DND-41 (cell line): ENCODE measurements around the gene SURF6.

Experiments used
- CTCF ChIP-seq: IDR thresholded peaks from 2 replicates; pipeline ENCODE4 v1.5.1; 2012; ENCODE audit warnings: borderline replicate concordance, low read length, moderate library complexity, mild to moderate bottlenecking; ENCODE audit not compliant: poor library complexity, severe bottlenecking; ENCODE audit errors: extremely low read depth
- EZH2 ChIP-seq: IDR thresholded peaks from 3 replicates; pipeline ENCODE4 v1.6.1; 2012; ENCODE audit warnings: borderline replicate concordance, low read depth, mild to moderate bottlenecking, moderate library complexity, low read length, inconsistent platforms; ENCODE audit not compliant: severe bottlenecking

GRCh38 chr9:133375724-133376654, 40.0 kb upstream of the SURF6 start, which contains the start of the genes STKLD1 and SURF4:
- TF ChIP-seq CTCF = no peak
- TF ChIP-seq EZH2 = no peak
